HG03060 (cell line): ENCODE data around the gene TENM4.

Experiments
- ATAC-seq: cut with Tn5 transposase; IDR thresholded peaks from one replicate; pipeline ENCODE4 v1.9.1; 2021; ENCODE audit warnings: low read depth, moderate number of reproducible peaks; ENCODE audit not compliant: unreplicated experiment

The TENM4 gene

DNA sequence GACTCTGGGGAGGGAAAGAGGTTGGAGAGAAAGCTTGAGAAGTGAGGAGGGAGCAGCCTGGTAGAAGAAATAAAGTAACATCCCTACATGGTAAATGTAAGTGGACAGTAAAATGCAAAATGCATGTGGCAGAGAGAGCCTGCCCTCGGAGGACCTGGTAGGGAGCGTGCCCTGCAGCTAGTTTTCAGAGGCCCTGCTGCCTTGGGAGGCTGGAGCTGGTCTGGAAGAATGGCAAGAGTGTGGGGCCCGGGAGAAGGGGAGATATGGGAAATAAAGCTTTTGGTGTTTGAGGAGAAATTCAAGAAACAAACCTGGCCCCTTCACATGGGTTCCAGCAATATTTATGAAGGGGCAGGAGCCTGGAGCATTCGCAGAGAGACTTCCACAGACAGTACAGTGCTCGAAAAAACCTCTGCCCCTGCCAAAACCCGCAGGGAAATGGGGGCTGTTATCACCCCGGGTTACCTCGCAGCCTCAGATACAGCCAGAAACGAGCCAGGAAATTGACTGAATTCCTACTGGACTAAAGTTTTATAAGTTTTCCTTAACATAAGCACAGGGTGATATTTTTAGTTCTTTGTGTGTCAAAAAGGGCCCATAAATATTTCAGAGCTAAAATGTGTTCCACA, 363.0 kb downstream of the TENM4 start:
- no peak for ATAC-seq

DNA sequence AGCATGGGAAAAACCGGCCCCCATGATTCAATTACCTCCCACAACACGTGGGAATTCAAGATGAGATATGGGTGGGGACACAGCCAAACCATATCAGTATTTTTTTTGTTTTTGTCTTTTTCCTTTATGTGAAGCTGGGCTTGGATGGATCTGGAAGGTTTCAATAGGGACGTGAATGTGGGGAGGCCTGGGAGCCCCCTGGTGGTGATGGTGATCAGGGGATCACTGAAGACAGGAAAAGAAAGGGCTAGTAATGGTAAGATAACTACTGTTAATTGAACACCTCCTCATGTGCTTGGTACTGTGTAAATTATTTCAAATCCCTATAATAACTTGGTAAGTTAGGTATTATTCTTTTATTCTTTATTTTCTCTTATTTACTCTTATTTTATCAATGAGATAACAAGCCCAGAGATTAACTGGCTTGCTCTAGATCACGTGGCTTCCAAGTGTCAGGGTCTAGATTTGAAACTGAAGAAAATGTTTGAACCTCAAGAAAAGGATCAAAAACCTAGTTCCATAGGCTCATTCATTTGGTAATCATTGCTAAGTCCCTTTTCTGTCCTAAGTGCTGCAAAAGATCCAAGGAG, 364.2 kb downstream of the TENM4 start:
- ATAC-seq = no peak

DNA sequence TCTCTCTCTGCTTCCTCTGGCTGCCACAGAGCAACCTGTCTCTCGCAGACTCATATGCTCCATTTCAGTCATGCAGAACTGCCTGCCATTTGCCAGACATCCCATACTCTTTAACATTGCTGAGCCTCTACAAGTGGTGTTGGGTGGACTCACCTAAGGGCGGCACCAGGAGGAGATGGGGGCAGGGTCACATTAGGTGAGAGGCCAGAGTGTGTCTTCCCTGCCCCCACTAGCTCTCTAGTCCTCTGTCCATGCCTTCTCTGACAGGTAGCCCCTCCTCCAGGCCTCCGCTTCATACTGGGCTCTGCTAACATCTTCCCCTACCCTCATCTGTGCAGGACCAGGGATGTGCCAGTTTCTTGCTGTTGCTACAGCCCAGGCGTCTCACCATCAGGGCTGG, 366.3 kb downstream of the TENM4 start:
- no peak for ATAC-seq

DNA sequence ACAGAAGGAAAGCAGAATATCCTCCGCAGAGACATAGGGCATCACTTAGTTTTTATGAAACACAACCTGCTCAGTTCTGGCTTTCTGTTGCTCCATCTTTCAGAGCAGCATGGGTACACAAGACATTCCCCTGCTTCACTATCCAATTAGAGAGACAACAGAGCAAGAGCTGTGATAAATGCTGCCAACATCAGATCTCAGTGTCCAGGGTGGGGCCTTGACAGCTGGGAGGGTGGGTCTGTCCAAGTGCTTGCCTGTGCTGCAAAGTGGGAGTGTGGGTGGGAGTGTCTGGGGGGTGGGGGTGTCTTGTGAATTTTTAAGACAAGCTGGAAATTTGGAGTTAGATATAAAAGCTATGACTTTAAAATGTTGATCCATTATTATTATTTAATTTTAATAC, 369.6 kb downstream of the TENM4 start:
- no peak for ATAC-seq

DNA sequence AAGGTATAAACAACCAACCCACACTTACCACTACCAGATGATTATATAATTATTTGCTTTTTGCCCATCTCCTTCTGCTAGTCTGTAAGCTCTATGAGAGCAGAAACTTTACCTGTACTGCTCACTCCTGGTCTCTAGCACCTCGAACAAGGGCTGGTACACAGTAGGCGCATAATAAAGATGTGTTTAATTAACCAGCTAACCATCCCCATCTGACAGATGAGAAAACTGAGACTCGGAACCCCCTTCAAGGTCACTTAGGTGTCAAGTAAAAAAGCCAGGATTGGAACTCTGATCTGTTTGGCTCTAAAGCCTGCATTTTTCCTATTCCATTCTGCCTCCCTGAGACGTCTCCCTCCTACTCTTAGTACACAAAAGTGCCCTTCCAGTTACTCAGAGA, 370.3 kb downstream of the TENM4 start:
- no peak for ATAC-seq

DNA sequence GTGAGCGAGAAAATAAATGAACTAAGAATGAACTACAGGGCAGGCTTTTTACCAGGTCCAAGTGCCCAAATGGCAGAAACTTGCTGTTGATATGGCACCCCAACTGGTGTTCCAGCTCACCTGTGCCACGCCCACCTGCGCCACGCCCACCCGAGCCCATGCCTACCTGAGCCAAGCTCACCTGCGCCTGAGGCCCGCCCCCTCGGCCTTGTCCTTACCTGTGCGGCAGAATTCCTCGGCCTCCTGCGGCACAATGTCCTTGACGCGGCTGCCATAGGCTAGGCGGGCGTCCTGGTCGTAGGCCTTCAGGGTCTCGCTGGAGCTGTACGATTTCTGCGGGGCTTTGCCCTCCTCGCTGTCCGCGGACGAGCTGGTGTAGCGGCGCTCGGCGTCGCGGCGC, 371.3 kb downstream of the TENM4 start:
- ATAC-seq = no peak

DNA sequence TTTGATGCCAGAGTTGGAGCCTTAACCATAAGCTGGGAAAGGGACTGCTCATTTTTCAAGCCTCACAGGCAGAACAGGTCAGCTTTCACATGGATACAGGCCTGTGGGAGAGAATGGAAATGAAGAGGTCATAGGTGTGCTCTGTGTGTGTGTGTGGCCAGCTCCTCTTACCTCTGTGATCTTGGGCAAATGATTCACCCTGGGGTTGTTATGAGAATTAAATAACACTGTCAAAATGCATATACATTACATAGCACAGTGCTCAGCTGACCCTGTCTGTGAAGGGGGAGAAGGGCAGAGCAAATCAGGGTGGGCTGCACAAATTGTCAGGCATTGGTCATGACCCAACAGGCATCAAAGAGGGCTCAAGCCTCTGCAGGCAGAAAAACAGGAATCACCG, 372.5 kb downstream of the TENM4 start:
- no peak for ATAC-seq

DNA sequence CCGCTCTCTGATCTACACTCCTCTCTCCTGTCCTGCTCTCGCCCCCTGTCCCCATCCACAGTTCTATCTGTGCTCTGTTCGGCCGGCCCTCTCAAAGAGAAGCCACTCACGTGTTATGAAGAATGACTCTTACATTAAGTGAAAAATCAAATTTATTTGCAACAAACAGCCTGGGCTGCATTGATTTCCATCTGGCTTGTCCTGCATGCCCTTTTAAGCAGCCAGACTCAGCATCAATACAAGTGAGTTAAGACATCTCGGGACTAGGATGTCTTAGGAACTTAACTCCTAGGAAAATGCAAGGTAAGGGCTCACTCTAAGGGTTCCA, 373.5 kb downstream of the TENM4 start:
- ATAC-seq = no peak

DNA sequence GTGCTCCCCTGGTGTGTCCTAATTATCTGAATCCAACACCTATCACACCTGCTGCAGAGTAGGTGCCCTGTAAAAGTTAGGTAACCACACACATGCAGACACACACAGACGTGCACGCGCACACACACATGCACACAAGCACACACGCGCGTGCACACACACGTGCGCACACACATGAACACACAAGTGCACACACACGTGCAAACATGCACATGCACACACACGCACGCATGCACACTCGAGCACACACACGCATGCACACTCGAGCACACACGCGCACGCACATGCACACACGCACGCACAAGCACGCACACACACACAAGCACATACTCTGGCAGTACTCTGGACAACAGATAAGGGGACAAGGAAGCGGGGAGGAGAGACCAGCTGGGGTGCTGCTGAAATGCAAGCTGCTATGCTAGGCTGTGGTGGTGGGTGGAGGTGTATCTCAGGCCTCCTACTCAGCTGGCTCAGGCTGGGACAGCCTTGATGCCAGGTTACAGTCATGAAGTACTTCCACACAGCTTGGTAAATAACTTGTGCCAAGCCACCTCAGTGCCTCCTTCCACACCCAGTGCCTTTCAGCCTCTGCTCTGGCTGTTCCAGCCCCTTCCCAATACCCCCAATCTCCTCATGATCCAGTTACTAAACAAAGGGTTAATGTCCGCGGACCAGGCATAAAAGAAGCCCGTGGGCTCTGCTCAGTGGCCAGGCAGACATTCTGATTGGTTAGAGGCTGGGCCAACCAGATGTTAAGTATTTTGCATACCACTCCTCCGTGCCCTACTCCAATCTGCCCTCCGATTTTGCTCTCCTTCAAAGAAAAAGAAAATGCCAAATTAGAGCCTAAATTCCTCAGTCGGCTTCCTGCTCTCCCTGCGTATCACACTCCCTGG, 374.1 kb downstream of the TENM4 start:
- no peak for ATAC-seq

DNA sequence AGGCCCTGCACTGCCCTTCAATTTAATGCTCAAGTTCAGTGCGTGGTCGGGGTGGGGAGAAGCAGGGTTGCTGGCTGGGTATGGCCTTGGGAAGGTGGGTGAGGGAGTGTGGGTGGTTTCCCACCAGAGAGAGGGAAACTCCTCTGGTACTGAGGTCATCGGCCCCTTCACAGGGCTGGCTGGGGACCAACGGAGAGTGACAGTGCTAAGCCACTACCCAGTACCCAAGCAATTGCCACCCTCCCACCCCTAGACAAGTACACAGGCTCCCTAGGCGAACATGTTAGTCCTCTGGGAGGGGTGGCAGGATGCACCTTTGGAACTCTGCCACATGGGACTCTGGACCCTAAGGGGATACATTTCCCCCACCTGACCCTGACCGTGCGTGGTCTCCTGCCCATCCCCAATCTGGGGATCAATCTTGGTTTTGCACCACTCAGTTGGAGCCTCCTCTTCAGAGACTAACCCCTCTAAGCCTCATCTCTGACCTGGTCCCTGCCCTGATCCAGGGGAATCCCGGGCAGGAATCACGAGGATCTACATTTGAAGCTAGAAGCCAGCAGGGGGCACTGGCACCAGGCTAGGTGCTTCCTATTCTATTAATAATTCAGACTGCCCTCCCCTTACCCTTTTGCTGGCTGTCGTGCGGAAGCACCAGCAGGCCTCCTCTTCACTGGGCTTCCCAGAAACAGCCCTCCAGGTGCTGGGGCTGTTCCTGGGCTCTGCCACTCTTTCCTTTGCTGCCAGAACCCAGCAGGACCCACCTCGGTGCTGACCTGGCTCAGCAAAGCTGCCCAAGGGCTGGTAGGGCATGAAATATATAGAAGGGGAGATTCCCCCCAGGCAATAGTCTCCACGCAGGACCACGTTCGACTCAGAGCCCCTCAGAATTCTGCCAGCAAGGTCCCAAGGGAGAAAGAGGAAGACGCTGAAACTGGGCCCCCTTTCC, 377.7 kb downstream of the TENM4 start:
- no peak for ATAC-seq

DNA sequence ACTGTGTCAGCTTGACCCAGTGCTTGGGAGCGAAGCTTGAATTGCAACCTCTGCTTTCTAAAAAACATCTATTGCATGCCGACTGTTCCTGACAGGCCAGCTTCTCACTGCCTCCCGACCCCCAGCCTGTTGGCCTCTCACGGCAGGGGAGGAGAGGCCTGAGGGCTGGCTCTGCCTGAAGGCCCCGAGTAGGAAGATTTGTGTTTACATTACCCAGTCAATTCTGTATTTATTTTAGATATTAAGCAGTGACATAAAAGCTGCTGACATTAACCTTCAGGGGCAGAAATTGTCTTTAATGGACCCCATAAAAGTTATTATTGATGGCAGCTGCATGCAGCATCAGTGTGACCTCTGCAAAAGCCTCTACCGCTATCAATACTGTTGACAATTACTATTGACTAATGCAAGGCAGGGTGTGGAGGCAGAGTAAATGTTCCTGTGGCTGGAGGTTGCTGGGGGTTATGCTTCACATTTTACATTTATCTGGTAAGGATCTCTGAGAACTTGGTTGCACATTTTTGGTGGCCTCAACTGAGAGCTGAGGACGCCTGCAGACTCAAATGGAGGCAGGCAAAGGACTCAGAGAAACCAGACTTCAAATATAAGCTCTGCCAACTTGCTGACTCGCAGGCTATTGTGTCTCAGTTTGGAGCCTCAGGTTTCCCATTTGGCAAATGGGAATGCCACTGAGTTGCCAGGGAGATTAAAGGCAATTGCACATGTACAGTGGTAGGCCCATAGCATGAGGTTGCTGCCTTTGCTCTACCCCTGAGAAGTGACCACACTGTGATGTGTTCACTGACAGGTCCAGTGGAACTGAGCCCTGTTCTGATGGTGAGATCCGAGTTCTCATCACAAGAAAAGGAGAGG, 380.5 kb downstream of the TENM4 start:
- ATAC-seq = no peak

DNA sequence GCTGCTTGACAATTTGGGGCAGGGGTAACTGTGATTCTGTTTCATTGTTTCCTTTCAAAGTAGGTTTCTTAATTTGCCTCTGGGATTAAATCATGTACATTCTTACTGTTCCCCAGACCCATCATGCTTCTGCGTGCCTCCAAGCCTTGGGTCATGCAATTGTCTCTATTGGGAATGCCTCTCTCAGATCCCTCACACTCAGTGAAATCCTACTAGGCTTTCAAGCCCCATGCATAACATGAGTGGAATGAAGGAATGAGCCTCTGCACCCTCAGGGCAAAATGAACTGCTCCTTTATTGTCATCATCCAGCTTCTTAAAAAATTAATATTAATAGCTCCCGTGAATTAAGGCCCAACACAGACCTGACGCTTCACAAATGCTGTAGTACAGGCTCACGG, 381.7 kb downstream of the TENM4 start:
- ATAC-seq = no peak

DNA sequence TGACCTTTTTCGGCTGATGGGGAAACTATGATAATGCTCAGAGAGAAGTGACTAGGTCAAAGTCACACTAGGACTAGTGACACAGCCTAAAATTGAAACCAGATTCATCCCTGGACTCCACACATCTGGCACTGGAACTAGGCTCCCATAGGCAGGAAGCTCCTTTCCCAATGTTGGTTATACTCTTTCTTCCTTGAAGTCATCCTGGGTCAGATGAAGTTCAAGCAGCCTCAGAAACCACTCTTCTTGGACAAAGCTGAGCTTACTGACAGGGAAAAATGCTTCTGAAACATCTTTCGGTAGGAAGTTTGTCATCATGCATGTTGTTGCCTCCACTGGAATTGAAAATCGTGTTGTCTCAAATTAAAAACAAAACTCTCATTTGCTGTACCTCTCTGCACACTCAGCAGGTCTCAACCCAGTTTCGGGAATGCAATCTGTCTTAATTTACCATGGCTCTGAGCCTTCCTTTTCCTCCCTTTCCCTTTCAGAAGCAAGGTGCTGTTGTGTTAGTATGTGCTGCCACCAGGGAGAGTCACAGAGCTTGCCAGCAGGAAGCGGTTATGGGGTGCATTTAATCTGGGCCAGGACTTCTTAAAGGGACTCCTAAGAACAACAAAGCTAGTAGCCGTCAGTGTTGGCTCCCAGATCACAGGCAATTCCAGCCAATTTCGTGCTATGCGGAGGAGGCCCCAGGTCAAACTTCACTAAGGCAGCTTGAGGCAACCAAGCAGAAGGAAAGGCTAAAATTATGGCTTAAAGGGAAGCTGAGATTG, 384.8 kb downstream of the TENM4 start:
- ATAC-seq = no peak

DNA sequence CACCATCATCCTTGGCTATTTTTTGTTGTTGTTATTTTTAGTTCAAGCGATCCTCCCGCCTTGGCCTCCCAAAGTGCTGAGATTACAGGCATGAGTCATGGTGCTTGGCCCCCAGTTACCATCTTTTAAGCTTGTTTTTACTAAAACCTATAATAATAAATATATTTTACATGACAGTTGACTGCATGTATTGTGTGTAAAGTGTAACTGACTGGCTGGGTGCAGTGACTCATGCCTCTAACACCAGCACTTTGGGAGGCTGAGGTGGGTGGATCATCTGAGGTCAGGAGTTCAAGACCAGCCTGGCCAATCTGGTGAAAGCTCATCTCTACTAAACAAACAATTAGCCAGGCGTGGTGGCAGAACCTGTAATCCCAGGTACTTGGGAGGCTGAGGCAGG, 386.2 kb downstream of the TENM4 start:
- no peak for ATAC-seq

DNA sequence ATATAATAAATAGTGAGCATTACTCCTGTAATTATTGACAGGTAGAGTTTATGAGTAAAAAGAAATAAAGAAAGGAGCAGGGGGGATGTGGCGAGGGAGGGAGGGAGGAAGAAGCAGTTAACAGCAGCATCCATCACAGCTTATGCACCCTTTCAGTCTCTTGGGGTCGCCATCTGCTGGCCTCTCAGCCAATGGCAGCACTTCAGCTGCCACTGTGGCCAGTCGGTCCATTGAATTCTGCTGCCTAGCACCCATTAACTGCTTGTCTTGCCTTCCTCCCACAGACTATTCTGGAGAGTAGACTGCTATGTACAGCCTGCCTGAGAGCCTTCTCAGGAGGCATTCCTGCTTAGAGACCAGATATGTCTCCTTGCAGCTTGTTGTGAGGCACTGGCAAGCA, 388.3 kb downstream of the TENM4 start:
- ATAC-seq = no peak

DNA sequence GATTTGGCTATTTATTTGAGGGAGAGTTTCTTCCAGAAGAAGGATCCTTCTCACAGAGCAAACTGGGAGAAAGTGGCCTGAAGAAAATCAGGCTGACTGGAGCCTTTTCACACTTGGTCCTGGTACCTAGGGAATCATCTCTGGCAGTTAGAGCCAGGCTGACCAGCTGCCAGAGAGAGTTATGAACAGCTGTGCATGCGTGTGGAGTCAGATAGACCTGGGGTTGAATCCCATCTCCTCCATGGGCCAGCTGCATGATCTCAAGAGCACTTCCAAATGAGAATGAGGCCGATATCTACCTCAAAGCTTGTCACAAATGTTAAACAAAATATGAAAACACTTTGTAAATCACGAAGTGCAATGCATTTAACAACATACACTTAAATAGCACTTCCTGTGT, 390.0 kb downstream of the TENM4 start:
- no peak for ATAC-seq

DNA sequence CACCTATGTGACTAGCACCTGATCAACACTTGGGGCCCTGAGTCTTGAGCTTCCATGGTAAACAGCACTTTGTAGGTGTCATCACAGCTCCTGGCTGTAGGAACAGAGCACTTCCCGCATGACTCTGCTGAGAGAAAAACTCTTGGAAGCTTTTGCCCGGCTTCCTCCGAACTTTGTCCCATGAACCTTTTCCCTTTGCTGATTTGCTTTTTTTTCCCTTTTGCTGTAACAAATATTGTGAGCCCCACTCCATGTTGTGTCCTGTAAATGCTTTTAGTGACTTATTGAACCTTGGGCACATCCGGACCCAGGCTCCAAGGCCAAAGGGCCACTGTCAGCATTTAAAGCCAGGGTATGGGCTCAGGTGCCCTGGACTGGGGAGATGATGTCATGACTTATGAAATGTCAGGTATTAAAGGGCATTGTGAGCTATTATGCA, 391.1 kb downstream of the TENM4 start:
- no peak for ATAC-seq

DNA sequence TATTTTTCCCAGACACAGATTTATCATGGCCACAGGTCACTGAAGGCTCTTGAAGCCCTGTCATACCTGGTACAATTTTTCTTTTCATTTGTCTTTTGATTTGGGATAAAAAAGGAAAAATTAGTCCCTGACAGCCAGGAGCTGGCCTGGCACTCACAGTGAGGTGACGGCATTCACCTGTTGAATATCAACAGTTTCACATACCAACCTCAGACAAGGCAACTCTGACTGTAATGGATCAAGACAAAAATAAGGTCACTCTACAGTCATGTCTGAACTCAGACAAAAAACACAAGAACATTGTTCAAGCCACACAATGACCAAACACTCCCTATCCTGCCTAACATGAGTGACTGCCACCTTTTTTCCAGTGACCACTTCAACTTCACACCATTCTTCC, 392.9 kb downstream of the TENM4 start:
- no peak for ATAC-seq

DNA sequence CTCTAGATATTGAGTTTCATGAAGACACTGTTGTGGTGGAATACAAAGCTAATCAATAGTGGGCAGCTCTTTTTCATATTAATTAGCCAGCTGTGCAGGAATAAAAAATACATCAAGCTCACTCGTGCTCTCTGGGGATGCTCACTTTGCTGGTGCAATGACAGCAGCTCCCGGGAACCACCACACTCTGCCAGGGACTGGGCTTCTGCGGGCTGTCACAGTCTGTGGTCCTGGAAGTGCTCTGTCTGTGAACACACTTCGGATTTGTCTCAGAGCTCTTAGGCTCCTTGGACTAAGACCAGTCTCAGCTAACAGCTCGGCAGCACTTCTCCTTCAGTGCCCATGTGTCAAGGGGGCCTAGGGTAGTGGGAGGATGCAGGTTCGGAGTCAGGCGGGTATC, 393.5 kb downstream of the TENM4 start:
- no peak for ATAC-seq
